ENCODE results near the gene CD58.

DNA sequence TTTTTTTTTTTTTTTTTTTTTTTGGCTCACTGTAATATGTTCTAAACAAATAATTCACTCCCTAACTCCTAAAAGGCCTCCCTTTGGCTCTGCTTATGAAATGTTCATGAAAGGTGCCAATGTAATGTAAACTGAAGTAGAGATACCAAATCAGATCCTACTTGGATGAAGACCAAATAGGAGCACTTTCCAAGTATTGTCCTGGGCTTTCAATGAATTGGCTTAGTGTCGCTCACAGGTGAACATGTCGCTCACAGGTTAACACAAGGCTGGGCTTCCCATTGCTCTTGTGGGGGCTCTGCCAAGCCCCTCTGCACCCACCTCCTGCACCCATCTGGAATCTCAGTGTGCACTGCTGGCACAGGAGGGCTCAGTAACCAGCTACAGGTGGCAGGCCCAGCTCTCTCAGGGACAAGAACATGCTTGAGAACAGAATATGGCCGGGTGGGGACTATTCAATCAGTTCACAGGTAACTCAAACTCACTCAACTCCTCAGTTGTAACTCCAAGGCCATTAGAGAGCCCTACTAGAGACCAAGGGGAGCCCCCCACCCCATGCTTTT lies 10.6 kb upstream of the CD58 start:
- no peak for TF ChIP-seq TCF7 (CRISPR knock-in tag; IDR thresholded peaks at IDR 0.05; ENCODE audit: low read depth)
- TF ChIP-seq, protein P1, sequence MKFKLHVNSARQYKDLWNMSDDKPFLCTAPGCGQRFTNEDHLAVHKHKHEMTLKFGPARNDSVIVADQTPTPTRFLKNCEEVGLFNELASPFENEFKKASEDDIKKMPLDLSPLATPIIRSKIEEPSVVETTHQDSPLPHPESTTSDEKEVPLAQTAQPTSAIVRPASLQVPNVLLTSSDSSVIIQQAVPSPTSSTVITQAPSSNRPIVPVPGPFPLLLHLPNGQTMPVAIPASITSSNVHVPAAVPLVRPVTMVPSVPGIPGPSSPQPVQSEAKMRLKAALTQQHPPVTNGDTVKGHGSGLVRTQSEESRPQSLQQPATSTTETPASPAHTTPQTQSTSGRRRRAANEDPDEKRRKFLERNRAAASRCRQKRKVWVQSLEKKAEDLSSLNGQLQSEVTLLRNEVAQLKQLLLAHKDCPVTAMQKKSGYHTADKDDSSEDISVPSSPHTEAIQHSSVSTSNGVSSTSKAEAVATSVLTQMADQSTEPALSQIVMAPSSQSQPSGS (CRISPR knock-in tag; IDR thresholded peaks at IDR 0.05; ENCODE audit: borderline replicate concordance, low read depth) = no peak
- TF ChIP-seq USF2 (CRISPR knock-in tag; IDR thresholded peaks at IDR 0.05) = no peak
- TF ChIP-seq PRDM15 (CRISPR knock-in tag; IDR thresholded peaks at IDR 0.05) = no peak
